Measurements from ENCODE around the gene SPANXN3.
"Not testable (repeated sequence)": the region's sequence is repeated elsewhere in the genome, so short reads cannot be mapped to it uniquely, and the experiment has no call there.

The SPANXN3 gene

GRCh38 chrX:143517375-143517774, at the start of gene SPANXN3:
SPANXN3 (minus strand) TSS chrX:143517475; CDS start chrX:143517391, 84 bp downstream.
- DNase-seq: not testable (repeated sequence)

GRCh38 chrX:143536176-143536575, 18.9 kb upstream of the SPANXN3 start:
- no peak for DNase-seq

- DNase-seq: not testable (repeated sequence)
Observed at GRCh38 chrX:143502196-143502595, 15.1 kb downstream of the SPANXN3 start.

GRCh38 chrX:143500751-143501150, 16.5 kb downstream of the SPANXN3 start:
- peak; percentile 31 for DNase-seq

GRCh38 chrX:143486105-143486504, 31.2 kb downstream of the SPANXN3 start:
- DNase-seq: no peak

- DNase-seq: no peak
Observed at GRCh38 chrX:143476751-143477150, 40.5 kb downstream of the SPANXN3 start.

- DNase-seq: peak; percentile 86
Observed at GRCh38 chrX:143472347-143472938, 44.8 kb downstream of the SPANXN3 start.

GRCh38 chrX:143466130-143466529, 51.1 kb downstream of the SPANXN3 start:
- DNase-seq: no peak

- no peak for DNase-seq
Observed at GRCh38 chrX:143462696-143463095, 54.6 kb downstream of the SPANXN3 start.

GRCh38 chrX:143461606-143462005, 55.7 kb downstream of the SPANXN3 start:
- DNase-seq: no peak

Measured in DMS153 (cell line).